Measurements from ENCODE around the gene GASK1A.

Gene GASK1A

DNA sequence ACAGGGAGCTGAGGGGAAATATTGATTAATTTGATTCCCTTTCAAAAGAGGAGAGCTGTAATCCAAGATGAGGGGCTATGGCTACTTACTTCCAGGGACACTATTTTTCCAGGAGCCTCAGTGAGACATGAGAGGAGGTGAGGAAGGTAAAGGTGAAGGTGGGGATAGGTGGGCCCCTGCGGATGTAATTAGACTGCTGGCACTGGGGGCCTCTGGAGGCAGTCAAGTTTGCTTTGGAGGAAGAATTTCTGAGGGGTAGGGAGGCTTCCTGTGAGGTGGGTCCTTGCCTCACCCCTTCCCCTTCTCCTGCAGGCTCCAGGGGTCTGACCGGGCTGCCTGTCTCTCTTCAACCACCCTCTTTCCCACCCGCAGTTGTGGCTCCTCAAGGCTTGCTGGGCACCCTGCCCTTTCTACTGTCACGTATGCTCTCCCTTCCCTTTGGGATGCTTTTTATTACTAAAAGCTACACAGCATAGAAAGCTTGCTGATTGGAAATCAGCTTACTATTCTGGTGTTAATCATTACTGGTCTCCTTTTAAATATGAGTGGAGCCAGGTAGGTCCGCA lies 22.5 kb downstream of the GASK1A start:
- Histone ChIP-seq H3K9ac (no peak overlapping the region), H3K36me3 (ENCODE audit: control insufficient read depth, insufficient read depth, low read length) (no peaks in the 10 kb centered on the region), H3K27me3 (ENCODE audit: control insufficient read depth, insufficient read depth, low read length) (no peaks in the 10 kb centered on the region), H3K4me2 (ENCODE audit: low read length) (no peak overlapping the region), H3K27ac (no peak overlapping the region), H3K4me3 (ENCODE audit: low read depth, low read length) (no peak overlapping the region), H3K79me2 (no peaks in the 10 kb centered on the region), H3K9me3 (ENCODE audit: control insufficient read depth, low read length) (no peaks in the 10 kb centered on the region), H2AFZ (no peak overlapping the region), H3K4me1 (no peaks in the 10 kb centered on the region)
- TF ChIP-seq, protein P1, sequence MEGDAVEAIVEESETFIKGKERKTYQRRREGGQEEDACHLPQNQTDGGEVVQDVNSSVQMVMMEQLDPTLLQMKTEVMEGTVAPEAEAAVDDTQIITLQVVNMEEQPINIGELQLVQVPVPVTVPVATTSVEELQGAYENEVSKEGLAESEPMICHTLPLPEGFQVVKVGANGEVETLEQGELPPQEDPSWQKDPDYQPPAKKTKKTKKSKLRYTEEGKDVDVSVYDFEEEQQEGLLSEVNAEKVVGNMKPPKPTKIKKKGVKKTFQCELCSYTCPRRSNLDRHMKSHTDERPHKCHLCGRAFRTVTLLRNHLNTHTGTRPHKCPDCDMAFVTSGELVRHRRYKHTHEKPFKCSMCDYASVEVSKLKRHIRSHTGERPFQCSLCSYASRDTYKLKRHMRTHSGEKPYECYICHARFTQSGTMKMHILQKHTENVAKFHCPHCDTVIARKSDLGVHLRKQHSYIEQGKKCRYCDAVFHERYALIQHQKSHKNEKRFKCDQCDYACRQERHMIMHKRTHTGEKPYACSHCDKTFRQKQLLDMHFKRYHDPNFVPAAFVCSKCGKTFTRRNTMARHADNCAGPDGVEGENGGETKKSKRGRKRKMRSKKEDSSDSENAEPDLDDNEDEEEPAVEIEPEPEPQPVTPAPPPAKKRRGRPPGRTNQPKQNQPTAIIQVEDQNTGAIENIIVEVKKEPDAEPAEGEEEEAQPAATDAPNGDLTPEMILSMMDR (IDR thresholded peaks at IDR 0.05): no peak

GRCh38 chr3:43004282-43004681 lies 25.2 kb downstream of the GASK1A start:
- no peaks in the 10 kb centered on the region for H3K9me3 ChIP-seq (ENCODE audit: control insufficient read depth, low read length)
- no peaks in the 10 kb centered on the region for H3K36me3 ChIP-seq (ENCODE audit: control insufficient read depth, insufficient read depth, low read length)
- H3K4me3 ChIP-seq (ENCODE audit: low read depth, low read length): no peak overlapping the region
- H3K4me1 ChIP-seq: no peaks in the 10 kb centered on the region
- H3K27me3 ChIP-seq (ENCODE audit: control insufficient read depth, insufficient read depth, low read length): no peaks in the 10 kb centered on the region
- no peaks in the 10 kb centered on the region for H3K79me2 ChIP-seq
- no peak overlapping the region for H3K4me2 ChIP-seq (ENCODE audit: low read length)
- TF ChIP-seq, protein P1 (IDR thresholded peaks at IDR 0.05): no peak
- no peak overlapping the region for H2AFZ ChIP-seq
- no peak overlapping the region for H3K9ac ChIP-seq
- no peak overlapping the region for H3K27ac ChIP-seq

- Histone ChIP-seq H3K79me2 (no peaks in the 10 kb centered on the region), H3K36me3 (ENCODE audit: control insufficient read depth, insufficient read depth, low read length) (no peaks in the 10 kb centered on the region), H3K27ac (no peak overlapping the region), H3K4me3 (ENCODE audit: low read depth, low read length) (no peak overlapping the region), H3K4me1 (no peaks in the 10 kb centered on the region), H2AFZ (no peak overlapping the region), H3K4me2 (ENCODE audit: low read length) (no peak overlapping the region), H3K9ac (no peak overlapping the region), H3K27me3 (ENCODE audit: control insufficient read depth, insufficient read depth, low read length) (no peaks in the 10 kb centered on the region), H3K9me3 (ENCODE audit: control insufficient read depth, low read length) (no peaks in the 10 kb centered on the region)
- TF ChIP-seq, protein P1 (IDR thresholded peaks at IDR 0.05): no peak
Observed at GRCh38 chr3:43005253-43005652, 26.1 kb downstream of the GASK1A start.

- Histone ChIP-seq H3K4me1 (no peaks in the 10 kb centered on the region), H3K36me3 (ENCODE audit: control insufficient read depth, insufficient read depth, low read length) (no peaks in the 10 kb centered on the region), H3K9me3 (ENCODE audit: control insufficient read depth, low read length) (no peaks in the 10 kb centered on the region), H3K4me2 (ENCODE audit: low read length) (no peak overlapping the region), H3K4me3 (ENCODE audit: low read depth, low read length) (no peak overlapping the region), H3K27me3 (ENCODE audit: control insufficient read depth, insufficient read depth, low read length) (no peaks in the 10 kb centered on the region), H3K27ac (no peak overlapping the region), H3K9ac (no peak overlapping the region), H3K79me2 (no peaks in the 10 kb centered on the region), H2AFZ (no peak overlapping the region)
- TF ChIP-seq, protein P1 (IDR thresholded peaks at IDR 0.05): no peak
Observed at GRCh38 chr3:43005981-43006380, 26.9 kb downstream of the GASK1A start.

DNA sequence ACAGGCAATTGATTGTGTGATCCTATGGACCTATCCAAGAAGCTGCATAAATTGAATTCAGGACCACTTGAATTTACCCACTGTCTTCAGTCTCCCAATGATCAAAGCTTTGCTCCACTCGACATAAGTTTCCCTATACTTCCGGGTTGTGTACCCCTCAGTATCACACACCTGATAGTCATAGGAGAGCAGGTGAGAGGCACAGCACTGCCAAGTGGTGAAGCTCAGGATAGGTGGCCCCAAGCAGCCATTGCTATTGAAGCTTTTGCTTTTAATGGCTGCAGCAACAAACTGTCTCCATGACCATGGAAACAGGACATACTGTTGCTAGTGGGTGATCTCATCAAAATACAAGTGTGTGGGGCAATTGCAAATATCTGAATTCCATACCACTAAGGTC lies 27.7 kb downstream of the GASK1A start:
- Histone ChIP-seq H3K9me3 (ENCODE audit: control insufficient read depth, low read length) (no peaks in the 10 kb centered on the region), H2AFZ (no peak overlapping the region), H3K4me1 (no peaks in the 10 kb centered on the region), H3K9ac (no peak overlapping the region), H3K36me3 (ENCODE audit: control insufficient read depth, insufficient read depth, low read length) (no peaks in the 10 kb centered on the region), H3K4me3 (ENCODE audit: low read depth, low read length) (no peak overlapping the region), H3K27ac (no peak overlapping the region), H3K27me3 (ENCODE audit: control insufficient read depth, insufficient read depth, low read length) (no peaks in the 10 kb centered on the region), H3K4me2 (ENCODE audit: low read length) (no peak overlapping the region), H3K79me2 (no peaks in the 10 kb centered on the region)
- TF ChIP-seq, protein P1 (IDR thresholded peaks at IDR 0.05): no peak

All from parathyroid adenoma (tissue), 2 donors.